Measurements from ENCODE around the gene AKAP8.
A peak's percentile ranks its signal among the peaks of the same experiment; 100 is the strongest.

Gene AKAP8

DNA sequence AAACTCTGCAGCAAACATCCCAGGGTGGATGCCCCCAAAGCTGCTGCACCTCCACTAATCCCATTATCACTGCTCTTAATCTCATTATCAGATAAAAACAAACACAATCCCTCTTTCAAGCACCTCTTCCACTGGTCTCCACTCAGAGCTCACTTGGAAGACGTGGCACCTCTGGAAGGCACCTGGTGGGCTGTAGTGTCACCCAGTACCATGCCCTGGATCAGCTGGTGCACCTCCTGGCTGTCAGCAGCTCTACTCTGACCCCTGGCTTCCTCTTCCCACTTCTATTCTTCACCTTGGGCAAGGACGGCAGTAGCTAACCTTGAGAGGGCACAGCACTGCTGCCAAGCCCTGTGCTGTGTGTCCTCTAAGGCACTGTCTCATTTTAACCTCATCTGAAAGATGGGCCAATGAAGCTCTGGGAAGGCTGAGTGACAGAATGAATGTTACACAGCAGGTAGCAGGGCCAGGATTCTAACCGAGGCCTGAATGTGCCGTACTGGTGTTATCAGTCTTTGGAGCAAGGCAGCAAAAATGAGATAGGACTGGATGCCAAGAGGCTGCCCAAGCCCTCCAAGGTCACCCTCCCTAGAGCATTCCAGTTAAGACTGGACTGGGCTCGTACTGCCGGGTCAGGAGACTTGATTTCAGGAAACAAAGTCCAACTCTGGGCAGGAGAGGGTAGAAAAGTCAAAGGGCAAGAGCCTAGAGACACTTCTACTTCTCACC is 54.6 kb downstream of the AKAP8 start:
- peaks cover 94% of the 10 kb centered on the region for H4K20me1 ChIP-seq (ENCODE audit: insufficient read depth, low read length, poor library complexity, severe bottlenecking)
- H3K9ac ChIP-seq (ENCODE audit: low read depth, low read length, poor library complexity, severe bottlenecking), result no peak overlapping the region
- H3K4me2 ChIP-seq (ENCODE audit: low read depth, low read length, poor library complexity, severe bottlenecking), result peak overlapping the region; percentile 50
- H3F3A ChIP-seq (ENCODE audit: low read depth), result no peaks in the 10 kb centered on the region
- H3K9me3 ChIP-seq (ENCODE audit: insufficient read depth, low read depth, low read length), result no peaks in the 10 kb centered on the region
- H3K36me3 ChIP-seq (ENCODE audit: insufficient read depth, low read length), result no peaks in the 10 kb centered on the region
- no peaks in the 10 kb centered on the region for H3K9me2 ChIP-seq (replicated peaks; ENCODE audit: low read depth, low read length)
- no peak overlapping the region for H3K4me3 ChIP-seq (ENCODE audit: low read length, poor library complexity, severe bottlenecking)
- H3K79me2 ChIP-seq (ENCODE audit: insufficient read depth, low read length), result peaks cover 99% of the 10 kb centered on the region
- no peak overlapping the region for H2AFZ ChIP-seq (ENCODE audit: low read length)
- TF ChIP-seq, protein P1, sequence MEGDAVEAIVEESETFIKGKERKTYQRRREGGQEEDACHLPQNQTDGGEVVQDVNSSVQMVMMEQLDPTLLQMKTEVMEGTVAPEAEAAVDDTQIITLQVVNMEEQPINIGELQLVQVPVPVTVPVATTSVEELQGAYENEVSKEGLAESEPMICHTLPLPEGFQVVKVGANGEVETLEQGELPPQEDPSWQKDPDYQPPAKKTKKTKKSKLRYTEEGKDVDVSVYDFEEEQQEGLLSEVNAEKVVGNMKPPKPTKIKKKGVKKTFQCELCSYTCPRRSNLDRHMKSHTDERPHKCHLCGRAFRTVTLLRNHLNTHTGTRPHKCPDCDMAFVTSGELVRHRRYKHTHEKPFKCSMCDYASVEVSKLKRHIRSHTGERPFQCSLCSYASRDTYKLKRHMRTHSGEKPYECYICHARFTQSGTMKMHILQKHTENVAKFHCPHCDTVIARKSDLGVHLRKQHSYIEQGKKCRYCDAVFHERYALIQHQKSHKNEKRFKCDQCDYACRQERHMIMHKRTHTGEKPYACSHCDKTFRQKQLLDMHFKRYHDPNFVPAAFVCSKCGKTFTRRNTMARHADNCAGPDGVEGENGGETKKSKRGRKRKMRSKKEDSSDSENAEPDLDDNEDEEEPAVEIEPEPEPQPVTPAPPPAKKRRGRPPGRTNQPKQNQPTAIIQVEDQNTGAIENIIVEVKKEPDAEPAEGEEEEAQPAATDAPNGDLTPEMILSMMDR (conservative IDR thresholded peaks at IDR 0.05; ENCODE audit: low read length), result peak; percentile 20; the same call in 1 of the 2 replicates
- no peak for TF ChIP-seq EZH2phosphoT487 (IDR thresholded peaks at IDR 0.05; ENCODE audit: borderline replicate concordance)
- peaks cover 51% of the 10 kb centered on the region for H3K4me1 ChIP-seq (ENCODE audit: insufficient read depth, low read length, poor library complexity, severe bottlenecking)
- no peaks in the 10 kb centered on the region for H3K27me3 ChIP-seq (ENCODE audit: insufficient read depth, low read length, poor library complexity, severe bottlenecking)

GRCh38 chr19:15323496-15324235 is 55.9 kb downstream of the AKAP8 start:
- Histone ChIP-seq H3F3A (ENCODE audit: low read depth) (no peaks in the 10 kb centered on the region), H3K9ac (ENCODE audit: low read depth, low read length, poor library complexity, severe bottlenecking) (no peak overlapping the region), H4K20me1 (ENCODE audit: insufficient read depth, low read length, poor library complexity, severe bottlenecking) (peaks cover 94% of the 10 kb centered on the region), H2AFZ (ENCODE audit: low read length) (no peak overlapping the region), H3K36me3 (ENCODE audit: insufficient read depth, low read length) (no peaks in the 10 kb centered on the region), H3K4me1 (ENCODE audit: insufficient read depth, low read length, poor library complexity, severe bottlenecking) (peaks cover 39% of the 10 kb centered on the region), H3K9me3 (ENCODE audit: insufficient read depth, low read depth, low read length) (no peaks in the 10 kb centered on the region), H3K79me2 (ENCODE audit: insufficient read depth, low read length) (peaks cover 99% of the 10 kb centered on the region), H3K4me2 (ENCODE audit: low read depth, low read length, poor library complexity, severe bottlenecking) (peak overlapping the region; percentile 50), H3K4me3 (ENCODE audit: low read length, poor library complexity, severe bottlenecking) (no peak overlapping the region), H3K9me2 (replicated peaks; ENCODE audit: low read depth, low read length) (no peaks in the 10 kb centered on the region), H3K27me3 (ENCODE audit: insufficient read depth, low read length, poor library complexity, severe bottlenecking) (no peaks in the 10 kb centered on the region)
- TF ChIP-seq EZH2phosphoT487 (IDR thresholded peaks at IDR 0.05; ENCODE audit: borderline replicate concordance), result no peak
- TF ChIP-seq, protein P1 (conservative IDR thresholded peaks at IDR 0.05; ENCODE audit: low read length), result no peak

DNA sequence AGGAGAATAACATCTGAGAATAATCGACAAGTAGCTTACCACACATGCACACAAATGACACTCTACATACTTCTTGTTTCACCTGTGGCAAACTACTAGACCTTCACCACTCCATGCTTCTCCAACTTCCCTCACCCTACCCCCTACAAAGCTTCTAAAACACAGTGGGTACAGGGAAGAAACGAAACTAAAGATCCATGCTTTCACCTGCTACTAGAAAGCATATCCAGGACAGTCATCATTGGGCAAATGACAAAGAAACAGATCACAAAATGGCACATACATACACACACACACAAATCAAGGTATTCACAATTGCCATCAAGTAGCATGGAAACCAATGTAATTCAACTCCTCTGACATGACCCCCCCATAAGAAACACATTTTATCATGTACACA is 57.8 kb downstream of the AKAP8 start:
- H3F3A ChIP-seq (ENCODE audit: low read depth), result no peaks in the 10 kb centered on the region
- peaks cover 26% of the 10 kb centered on the region for H3K4me1 ChIP-seq (ENCODE audit: insufficient read depth, low read length, poor library complexity, severe bottlenecking)
- no peak overlapping the region for H2AFZ ChIP-seq (ENCODE audit: low read length)
- H3K9me3 ChIP-seq (ENCODE audit: insufficient read depth, low read depth, low read length), result no peaks in the 10 kb centered on the region
- no peak overlapping the region for H3K9ac ChIP-seq (ENCODE audit: low read depth, low read length, poor library complexity, severe bottlenecking)
- no peaks in the 10 kb centered on the region for H3K27me3 ChIP-seq (ENCODE audit: insufficient read depth, low read length, poor library complexity, severe bottlenecking)
- H4K20me1 ChIP-seq (ENCODE audit: insufficient read depth, low read length, poor library complexity, severe bottlenecking), result peaks cover 94% of the 10 kb centered on the region
- no peaks in the 10 kb centered on the region for H3K36me3 ChIP-seq (ENCODE audit: insufficient read depth, low read length)
- peaks cover 99% of the 10 kb centered on the region for H3K79me2 ChIP-seq (ENCODE audit: insufficient read depth, low read length)
- no peaks in the 10 kb centered on the region for H3K9me2 ChIP-seq (replicated peaks; ENCODE audit: low read depth, low read length)
- TF ChIP-seq, protein P1 (conservative IDR thresholded peaks at IDR 0.05; ENCODE audit: low read length), result no peak
- no peak for TF ChIP-seq EZH2phosphoT487 (IDR thresholded peaks at IDR 0.05; ENCODE audit: borderline replicate concordance)
- H3K4me3 ChIP-seq (ENCODE audit: low read length, poor library complexity, severe bottlenecking), result no peak overlapping the region
- H3K4me2 ChIP-seq (ENCODE audit: low read depth, low read length, poor library complexity, severe bottlenecking), result peak overlapping the region; percentile 1

All from Loucy (cell line).